SK-N-SH treated with all-trans-retinoic acid at 6 μM for 48 hours (cell line): ENCODE results near the gene BRD7.

ENCODE experiments used
- CSDC2 ChIP-seq: fragments of 250-450 bp; sonication (Bioruptor Pico); IDR thresholded peaks from 2 replicates; pipeline ENCODE4 v1.5.0; 2020; ENCODE audit warnings: mild to moderate bottlenecking, moderate library complexity
- PATZ1 ChIP-seq: fragments of 250-450 bp; sonication (Bioruptor Pico); IDR thresholded peaks from 2 replicates; pipeline ENCODE4 v1.8.0; 2020; ENCODE audit warnings: mild to moderate bottlenecking, moderate library complexity, borderline replicate concordance
- TSHZ2 ChIP-seq: fragments of 250-450 bp; sonication (Bioruptor Pico); IDR thresholded peaks from 2 replicates; pipeline ENCODE4 v1.5.0; 2020; ENCODE audit warnings: mild to moderate bottlenecking, moderate library complexity
- ZC3H10 ChIP-seq: fragments of 250-450 bp; sonication (Bioruptor Pico); IDR thresholded peaks from 2 replicates; pipeline ENCODE4 v1.5.1; 2021; ENCODE audit warnings: mild to moderate bottlenecking, moderate library complexity
- ZFP3 ChIP-seq: fragments of 250-450 bp; sonication (Bioruptor Pico); IDR thresholded peaks from 2 replicates; pipeline ENCODE4 v1.5.0; 2020; ENCODE audit warnings: mild to moderate bottlenecking, moderate library complexity
- ZFP30 ChIP-seq: fragments of 450-650 bp; formaldehyde crosslinking; IDR thresholded peaks from 2 replicates; pipeline ENCODE4 v1.5.0; 2022; ENCODE audit warnings: mild to moderate bottlenecking, moderate library complexity
- TF ChIP-seq, protein P1 (sequence below): fragments of 250-450 bp; sonication (Bioruptor Pico); IDR thresholded peaks from 2 replicates; pipeline ENCODE4 v1.8.0; 2021; ENCODE audit warnings: low read depth, mild to moderate bottlenecking, moderate library complexity, borderline replicate concordance
- TF ChIP-seq, protein P2 (sequence below): fragments of 250-450 bp; sonication (Bioruptor Pico); IDR thresholded peaks from 2 replicates; pipeline ENCODE4 v1.5.1; 2020; ENCODE audit warnings: low read depth, mild to moderate bottlenecking, moderate library complexity

DNA sequence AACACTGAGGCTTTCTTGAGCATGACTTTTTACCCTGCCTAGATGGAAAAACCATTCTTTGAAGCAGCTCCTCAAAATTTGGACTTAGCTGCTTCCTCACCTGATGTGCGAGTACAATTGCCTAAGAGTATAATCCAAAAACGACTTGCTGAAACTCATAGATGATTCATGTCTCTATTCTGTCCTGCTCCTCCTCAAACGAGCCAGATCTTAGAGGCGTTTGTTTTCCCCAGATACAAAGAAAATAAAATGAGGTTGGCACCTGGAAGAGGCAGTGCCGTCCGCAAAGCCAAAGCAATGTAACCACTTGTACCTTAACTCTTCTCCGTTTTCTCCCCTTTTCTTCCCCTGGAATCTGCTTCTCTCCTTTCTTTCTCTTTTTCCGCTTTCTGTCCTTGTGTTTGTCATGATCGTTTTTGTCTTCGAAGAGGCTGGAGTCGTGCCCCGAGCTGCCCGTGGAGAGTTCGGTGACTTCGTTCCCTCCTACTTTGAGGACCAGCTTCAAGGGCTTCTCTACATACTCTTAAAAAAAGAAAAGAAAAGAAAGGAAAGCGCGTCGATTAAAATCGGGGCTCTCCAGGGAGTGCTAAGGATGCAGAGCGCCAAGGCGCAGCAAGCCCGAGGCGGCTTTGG lies 895 bp downstream of the BRD7 start:
- TF ChIP-seq CSDC2 (CRISPR knock-in tag), result no peak
- TF ChIP-seq, protein P1, sequence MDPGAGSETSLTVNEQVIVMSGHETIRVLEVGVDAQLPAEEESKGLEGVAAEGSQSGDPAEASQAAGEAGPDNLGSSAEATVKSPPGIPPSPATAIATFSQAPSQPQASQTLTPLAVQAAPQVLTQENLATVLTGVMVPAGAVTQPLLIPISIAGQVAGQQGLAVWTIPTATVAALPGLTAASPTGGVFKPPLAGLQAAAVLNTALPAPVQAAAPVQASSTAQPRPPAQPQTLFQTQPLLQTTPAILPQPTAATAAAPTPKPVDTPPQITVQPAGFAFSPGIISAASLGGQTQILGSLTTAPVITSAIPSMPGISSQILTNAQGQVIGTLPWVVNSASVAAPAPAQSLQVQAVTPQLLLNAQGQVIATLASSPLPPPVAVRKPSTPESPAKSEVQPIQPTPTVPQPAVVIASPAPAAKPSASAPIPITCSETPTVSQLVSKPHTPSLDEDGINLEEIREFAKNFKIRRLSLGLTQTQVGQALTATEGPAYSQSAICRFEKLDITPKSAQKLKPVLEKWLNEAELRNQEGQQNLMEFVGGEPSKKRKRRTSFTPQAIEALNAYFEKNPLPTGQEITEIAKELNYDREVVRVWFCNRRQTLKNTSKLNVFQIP (CRISPR knock-in tag), result no peak
- no peak for TF ChIP-seq ZC3H10 (CRISPR knock-in tag)
- no peak for TF ChIP-seq PATZ1 (CRISPR knock-in tag)
- TF ChIP-seq, protein P2, sequence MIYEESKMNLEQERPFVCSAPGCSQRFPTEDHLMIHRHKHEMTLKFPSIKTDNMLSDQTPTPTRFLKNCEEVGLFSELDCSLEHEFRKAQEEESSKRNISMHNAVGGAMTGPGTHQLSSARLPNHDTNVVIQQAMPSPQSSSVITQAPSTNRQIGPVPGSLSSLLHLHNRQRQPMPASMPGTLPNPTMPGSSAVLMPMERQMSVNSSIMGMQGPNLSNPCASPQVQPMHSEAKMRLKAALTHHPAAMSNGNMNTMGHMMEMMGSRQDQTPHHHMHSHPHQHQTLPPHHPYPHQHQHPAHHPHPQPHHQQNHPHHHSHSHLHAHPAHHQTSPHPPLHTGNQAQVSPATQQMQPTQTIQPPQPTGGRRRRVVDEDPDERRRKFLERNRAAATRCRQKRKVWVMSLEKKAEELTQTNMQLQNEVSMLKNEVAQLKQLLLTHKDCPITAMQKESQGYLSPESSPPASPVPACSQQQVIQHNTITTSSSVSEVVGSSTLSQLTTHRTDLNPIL (CRISPR knock-in tag), result no peak
- TF ChIP-seq TSHZ2 (CRISPR knock-in tag), result no peak
- TF ChIP-seq ZFP3 (CRISPR knock-in tag), result no peak
- TF ChIP-seq ZFP30 (CRISPR knock-in tag), result no peak
